NT2/D1 (cell line): ENCODE data around the gene HDDC3.

ENCODE experiments used
- SUZ12 ChIP-seq: IDR thresholded peaks from 2 replicates; pipeline ENCODE4 v1.6.1; 2011; ENCODE audit not compliant: insufficient read length, insufficient read depth; ENCODE audit errors: extremely low read depth
- YY1 ChIP-seq: IDR thresholded peaks from 2 replicates; pipeline ENCODE4 v1.6.1; 2011; ENCODE audit not compliant: insufficient read length, insufficient read depth

DNA sequence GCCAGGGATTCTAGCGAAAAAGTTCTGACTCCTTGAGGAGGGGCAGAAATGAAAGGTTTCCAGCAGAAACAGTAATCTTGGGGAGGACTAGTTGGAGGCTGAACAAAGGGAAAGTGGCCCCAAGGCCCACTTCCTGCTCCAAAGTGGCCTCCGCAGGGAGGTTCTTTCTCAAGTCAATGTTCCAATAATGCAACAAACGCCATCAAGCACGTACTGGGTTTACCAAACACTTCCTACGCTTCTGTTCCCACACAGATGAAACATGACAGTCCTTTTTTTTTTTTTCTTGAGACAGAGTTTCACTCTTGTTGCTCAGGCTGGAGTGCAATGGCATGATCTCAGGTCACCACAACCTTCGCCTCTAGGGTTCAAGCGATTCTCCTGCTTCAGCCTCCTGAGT is 12.7 kb upstream of the HDDC3 start:
- TF ChIP-seq YY1 = no peak
- no peak for TF ChIP-seq SUZ12
